ENCODE measurements around the gene COX14.
"Not testable (repeated sequence)": the region's sequence is repeated elsewhere in the genome, so short reads cannot be mapped to it uniquely, and the experiment has no call there.

COX14 gene

DNA sequence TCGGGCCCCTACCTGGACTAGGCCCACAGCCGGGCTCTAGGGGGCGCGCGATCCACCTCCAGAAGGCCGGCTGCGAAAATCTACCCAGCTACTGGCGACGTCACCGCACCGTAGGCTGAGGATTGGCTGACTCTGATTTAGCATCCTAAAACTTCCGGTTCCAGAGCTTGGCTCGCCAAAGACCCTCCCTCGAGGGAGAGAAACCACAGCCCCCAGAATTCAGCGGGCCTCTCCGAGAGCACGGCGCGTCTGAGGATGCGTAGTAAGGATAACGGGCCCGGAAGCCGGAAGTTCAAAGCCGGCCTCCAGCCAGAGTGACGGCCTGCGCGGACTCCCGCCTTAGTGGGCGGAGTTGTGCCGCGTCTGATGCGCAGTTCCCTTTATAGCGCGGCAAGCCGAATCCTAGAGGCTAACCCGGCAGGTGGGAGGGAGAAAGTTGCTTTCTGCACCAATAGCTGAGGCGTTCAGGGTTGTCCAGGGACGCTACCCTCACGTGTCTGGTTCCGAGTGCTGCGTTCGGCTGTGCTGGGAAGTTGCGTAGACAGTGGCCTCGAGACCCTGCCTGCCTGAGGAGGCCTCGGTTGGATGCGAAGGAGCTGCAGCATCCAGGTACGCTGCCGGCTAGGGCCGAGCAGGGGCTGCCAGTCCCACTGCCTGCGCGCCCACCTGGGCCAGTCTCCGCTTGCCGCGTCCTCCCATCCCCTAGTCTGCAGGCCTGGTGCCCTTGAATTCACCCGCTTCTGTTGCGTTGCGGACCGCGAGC, at the start of gene COX14:
COX14 (plus strand) TSS at position 544 of the 763 bp plus-strand sequence. CDS start 7,808 bp downstream, outside the sequence.
- peak; percentile 85 for DNase-seq

DNA sequence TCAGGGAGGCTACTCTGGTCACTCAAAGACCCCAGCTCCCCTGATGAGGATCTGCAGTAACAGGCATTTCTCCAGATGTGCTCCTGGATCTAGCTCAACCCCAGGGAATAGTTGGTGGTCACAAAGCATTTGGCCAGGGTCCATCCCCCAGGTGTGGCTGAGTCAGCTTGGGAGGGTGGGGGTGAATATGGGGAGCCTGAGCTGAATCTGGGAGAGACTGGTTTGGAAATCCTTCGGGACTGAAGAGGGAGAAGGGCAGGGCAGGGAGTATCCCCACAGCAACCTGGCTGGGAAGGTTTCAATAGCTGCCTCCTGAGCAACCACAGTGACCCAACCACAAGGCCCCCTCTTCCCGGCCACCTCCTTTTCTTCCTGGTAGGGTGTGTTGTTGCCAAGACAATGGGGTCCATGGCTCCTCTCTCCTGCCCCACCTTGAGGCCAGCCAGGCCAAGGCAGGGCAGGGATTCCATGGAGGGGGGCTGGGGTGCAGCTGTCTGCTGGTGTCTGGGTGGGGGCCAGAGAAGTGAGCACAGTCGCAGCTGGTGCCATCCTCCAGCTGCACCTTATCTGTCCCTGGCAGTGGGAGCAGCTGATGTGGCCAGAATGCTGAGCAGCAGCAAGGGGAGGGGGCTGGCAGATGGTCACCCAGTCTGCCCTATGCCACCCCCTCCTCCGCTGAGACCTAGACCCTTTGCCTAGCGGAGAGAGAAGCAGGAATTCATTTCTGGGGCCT, 49.1 kb upstream of the COX14 start:
- no peak for DNase-seq

DNA sequence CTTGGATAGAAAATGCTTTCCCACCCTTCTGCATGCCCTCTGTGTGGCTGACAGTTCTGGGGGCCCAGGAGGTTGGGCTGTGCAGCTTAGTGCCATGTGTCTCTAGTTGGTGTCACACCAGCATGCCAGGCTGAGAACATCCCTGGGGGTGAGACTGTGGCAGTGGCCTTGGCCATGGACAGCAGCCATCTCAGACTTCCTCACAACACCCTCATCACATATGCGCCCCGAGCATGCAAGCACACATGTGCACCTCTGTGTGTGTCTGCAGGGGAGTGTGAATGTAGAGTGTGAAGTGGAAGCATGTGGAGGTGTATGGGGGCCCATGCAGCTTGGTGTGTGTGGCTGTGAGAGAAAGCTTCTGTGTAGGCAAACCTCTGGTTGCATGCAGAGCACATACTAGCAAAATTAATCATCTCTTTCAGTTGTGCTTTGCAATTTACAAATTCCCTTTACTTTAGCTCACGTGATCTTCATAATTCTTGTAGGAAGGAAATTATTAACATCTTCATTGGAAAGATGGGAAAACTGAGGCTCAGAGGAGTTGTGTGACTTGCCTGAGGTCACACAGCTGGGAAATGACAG, 46.2 kb upstream of the COX14 start:
- DNase-seq: no peak

DNA sequence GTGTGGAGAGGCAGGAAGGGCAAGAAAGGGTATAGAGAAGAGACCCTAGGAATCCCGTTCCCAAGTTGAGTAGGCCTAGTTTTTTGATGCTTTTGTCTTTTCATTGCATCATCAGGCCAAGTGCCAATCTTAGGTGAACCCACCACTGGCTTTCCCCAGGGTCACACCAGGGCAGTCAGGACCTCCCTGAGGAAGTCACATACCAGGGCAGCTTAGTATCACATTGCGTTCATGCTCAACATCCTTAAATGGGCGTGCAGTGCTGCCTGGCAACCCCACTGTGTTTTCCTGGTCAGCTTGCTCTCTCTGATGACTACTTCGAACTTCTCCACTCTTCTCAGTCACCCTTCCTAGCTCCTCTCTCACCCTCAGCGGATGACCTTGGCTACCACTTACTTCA, 45.6 kb upstream of the COX14 start:
- no peak for DNase-seq

DNA sequence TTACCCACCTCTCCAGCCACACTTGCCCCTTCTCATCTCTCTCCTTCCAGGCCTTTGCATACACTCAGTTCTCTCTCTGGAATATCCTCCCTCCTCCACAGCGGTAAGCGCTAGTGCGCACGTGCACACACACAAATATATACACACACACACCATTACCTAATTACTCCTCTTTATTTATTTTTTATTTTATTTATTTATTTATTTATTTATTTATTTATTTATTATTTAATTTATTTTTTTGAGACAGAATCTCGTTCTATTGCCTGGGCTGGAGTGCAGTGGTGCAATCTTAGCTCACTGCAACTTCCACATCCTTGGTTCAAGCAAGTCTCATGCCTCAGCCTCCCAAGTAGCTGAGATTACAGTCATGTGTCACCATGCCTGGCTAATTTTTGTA, 43.0 kb upstream of the COX14 start:
- no peak for DNase-seq

DNA sequence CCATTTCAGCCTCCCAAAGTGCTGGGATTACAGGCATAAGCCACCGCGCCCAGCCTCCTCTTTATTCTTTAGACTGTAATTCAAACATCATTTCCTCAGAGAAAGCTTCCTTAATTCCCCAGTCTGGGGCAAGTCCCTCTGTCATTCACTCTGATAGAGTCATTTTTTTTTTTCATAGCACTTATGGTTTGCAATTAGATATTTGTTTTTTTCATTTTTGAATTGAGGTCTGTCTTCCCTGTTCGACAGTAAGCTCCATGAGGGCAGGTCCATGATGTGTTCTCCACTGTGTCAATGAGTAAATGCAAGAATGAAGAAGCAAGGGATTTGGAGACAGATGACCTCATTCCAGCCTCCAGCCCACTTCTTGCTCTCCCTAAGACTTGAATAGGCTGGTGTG, 42.5 kb upstream of the COX14 start:
- DNase-seq: no peak

DNA sequence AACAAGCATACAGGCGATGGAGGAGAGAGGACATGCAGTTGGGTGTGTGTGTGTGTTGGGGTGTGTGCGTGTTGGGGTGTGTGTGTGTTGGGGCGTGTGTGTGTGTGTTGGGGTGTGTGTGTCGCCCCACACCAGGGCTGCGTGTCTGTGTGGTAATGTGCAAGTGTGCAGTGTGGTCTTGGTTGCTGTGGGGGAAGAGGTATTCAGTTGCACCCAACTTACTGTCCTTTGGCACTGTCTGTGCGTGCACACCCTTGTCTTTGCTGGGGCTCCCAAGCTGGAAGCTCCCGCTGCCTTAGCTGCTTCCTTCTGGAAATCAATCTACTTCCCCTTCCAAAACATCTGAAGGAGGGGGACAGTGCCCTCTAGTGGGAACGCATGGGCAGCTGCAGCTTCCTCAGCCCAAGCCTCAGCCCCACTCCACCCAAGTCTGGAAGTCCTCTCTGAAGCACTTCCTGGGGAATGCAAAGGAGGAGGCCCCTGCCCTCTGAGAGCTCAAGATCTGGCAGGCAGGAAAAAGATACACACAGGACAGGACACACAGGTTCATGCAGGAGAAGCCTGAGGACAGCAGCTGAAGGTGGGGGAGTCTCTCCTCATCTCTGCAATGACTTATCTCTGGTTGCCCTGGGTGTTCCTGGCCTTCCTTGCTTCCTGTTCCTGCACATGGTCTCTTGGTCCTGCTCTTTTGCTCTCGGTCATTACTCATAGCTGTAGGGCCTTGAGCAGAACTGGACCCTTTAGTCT, 41.5 kb upstream of the COX14 start:
- no peak for DNase-seq

DNA sequence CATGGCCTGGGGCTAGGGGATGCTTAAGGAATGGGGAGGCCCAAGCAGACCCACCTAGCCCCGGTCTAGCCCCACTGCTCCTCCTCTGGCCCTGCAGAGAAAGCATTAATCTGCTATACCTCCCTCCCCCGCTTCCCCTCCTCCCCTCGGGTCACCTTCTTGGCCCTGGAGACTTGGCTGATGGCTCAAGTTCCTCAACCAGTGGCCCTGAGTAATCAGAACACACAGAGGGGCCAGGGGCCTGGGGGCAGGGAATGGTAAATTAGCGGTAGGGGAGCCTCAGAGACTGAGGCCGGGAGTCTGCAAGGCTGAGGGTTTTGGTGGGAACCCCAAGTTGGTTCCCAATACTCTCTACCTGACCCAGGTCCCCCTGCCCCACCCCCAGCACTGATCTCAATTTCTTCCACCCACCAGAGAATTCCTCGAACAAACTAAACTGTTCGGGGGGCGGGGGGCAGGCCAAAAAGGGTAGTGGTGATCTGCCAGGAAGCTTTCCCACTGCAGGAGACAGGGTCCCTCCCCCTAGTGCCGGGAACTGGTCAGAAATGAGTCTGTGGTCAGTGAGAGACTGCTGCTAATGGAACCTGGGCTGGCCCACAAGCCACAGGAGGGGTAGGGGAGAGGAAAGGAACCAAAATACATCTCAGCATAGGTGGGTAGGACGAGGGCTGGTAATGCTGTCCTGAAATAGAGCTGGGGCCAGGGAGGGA, 39.7 kb upstream of the COX14 start:
- DNase-seq: no peak

DNA sequence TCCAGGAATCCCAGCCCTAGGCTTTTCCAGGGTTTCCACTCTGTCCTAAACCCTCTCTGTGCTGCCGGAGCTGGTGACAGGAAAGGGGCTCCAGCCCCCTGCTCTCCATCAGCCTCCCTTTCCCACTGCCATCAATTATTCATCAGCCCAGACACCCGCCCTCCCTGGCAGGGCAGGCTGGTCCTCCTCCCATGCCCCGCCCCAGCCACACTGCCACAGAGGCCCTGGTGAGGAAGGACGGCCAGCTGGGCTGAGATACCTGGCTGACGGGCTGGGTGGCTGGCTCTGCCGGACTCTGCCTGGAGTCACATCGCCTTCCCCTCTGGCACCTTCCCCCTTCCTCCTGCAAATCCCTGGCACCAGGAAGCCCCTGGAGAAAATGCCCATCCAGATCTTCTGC, 38.8 kb upstream of the COX14 start:
- DNase-seq: no peak

DNA sequence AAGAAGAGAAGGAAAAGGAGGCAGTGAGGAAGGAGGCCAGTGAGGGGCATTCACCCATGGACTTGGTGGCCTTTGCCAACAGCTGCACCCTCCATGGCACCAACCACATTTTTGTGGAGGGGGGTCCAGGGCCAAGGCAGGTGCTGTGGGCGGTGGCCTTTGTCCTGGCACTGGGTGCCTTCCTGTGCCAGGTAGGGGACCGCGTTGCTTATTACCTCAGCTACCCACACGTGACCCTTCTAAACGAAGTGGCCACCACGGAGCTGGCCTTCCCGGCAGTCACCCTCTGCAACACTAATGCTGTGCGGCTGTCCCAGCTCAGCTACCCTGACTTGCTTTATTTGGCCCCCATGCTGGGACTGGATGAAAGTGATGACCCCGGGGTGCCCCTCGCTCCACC, 38.3 kb upstream of the COX14 start:
- no peak for DNase-seq

DNA sequence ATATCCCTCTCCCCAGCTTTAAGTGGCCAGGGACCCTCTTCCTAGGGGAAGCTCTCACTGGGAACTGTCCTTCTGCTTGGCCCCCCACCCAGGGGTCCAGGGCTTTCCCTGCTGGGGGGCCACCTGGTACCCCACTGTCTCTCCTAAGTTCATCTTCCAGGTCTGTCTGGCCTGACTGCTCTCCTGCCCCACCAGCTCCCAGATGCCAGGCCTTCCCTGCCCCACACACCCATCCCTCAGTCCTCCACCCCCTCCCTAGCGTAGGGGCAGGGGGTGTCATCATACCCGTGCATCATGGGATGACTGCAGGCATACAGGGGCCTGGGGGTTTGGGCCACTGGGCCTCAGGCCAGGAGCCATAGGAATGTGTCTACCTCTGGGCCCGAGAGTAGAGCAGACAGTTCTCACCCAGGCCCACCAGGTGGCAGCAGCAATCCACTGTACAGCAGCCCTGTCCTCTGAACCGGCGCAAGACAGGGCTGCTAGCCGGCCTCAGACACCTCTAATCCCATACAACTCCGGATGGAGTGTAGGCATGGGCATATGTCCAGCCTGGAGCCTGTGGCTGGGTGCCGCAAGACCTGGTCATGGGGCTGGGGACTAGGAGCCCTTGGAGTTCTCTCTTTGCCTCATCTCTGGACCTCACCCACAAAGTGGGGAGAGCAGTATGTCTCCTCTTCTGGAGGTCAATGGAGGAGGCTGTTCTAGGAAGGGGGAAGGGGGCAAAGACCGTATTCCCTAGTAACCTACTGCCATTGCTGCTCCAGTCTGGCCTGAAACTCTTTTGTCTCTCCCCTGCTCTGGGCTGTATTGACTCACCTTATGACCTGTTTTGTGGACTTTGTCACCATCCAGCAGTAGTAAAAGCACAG, 36.9 kb upstream of the COX14 start:
- peak; percentile 79 for DNase-seq

DNA sequence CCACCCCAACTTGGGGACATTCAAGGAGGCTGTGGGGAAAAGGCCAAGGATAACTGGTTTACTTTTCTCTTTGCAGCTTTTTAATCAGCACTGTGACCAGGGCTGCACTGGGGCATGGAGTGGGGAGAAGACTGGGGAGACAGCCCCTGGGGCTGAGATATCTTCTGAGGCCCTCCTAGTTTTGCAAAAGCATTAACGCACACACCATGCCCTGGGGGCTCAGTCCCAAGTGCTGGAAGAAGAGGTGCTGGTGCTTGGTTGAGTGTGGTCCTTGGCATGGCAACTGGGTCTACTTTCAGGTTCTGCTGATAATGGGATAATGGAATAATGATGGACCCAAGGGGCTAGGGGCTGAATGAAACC, 36.2 kb upstream of the COX14 start:
- DNase-seq: no peak

DNA sequence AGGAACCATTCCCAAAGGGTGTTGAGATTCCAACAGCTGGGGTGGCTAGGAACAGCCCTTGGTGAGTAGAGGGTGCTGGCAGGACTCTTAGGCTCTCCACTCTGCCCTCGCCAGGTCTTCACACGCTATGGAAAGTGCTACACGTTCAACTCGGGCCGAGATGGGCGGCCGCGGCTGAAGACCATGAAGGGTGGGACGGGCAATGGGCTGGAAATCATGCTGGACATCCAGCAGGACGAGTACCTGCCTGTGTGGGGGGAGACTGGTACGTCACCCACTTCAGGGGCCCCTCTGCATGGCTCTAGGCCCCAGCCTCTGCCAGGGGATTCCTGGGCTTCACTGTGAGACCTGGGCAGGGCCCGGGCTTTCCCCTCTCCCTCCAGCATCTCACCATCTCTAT, 34.9 kb upstream of the COX14 start:
- DNase-seq: no peak

DNA sequence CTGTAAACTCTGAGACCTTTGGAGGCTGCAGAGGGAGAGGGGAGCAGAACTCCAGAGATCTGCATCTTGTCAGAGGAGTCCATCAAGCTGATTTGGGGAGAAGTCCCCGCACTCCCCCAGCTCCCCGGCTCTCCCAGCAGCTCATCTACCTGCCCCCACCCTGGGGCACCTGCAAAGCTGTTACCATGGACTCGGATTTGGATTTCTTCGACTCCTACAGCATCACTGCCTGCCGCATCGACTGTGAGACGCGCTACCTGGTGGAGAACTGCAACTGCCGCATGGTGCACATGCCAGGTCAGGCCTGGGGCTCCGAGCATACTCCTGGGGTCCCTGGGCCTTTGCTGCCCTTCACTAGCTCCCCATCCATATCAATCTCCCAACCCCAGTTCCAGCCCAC, 33.8 kb upstream of the COX14 start:
- DNase-seq: no peak

DNA sequence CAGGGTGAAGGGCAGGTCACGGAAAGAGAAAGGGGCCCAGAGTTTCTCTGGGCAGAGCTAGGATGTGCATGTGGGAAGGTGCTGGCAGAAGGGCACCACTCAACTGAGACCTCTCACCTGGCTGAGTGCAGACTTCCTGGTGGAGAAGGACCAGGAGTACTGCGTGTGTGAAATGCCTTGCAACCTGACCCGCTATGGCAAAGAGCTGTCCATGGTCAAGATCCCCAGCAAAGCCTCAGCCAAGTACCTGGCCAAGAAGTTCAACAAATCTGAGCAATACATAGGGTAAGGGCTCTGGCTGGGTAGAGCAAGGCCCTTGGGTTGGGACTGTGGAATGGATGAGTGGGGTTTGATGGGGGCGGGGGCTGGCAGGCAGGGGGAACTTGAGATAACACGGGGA, 32.3 kb upstream of the COX14 start:
- no peak for DNase-seq

DNA sequence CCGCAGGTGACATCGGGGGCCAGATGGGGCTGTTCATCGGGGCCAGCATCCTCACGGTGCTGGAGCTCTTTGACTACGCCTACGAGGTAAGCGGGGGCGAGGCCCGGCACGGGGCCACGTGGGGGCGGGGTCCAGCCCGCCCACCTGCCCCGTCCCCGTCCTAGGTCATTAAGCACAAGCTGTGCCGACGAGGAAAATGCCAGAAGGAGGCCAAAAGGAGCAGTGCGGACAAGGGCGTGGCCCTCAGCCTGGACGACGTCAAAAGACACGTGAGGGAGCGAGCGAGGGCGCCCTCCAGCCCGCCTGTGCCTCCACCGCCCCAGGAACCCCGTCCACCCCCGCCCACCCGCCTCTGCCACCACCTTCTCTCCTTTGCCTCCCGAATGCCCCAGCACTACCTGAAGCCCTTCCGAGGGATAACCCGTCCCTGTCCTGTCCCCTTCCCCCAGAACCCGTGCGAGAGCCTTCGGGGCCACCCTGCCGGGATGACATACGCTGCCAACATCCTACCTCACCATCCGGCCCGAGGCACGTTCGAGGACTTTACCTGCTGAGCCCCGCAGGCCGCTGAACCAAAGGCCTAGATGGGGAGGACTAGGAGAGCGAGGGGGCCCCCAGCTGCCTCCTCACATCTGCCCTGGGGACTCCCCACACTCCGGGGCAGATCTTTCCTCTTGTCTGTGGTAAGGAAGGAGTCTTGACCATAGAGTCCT, 30.8 kb upstream of the COX14 start:
- no peak for DNase-seq

DNA sequence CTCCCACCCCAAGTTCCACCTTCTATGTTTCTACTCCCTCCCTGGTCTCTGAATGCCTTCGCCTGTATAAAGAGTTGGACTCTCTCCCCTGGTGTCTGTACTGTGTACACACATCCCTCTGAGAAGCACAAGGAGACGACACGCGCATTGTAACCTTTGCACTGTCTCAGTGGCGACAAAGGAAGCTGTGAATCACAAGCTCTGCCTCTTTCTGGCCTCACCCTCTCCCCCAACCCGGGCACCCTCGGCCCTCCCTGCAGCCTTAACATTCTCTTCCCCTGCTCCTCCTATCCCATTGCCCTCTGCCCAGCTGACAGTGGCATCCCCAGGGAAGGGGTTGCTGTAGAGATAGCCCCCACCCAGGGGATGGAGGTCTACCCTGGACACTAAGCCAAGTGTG, 29.4 kb upstream of the COX14 start:
- DNase-seq: no peak

DNA sequence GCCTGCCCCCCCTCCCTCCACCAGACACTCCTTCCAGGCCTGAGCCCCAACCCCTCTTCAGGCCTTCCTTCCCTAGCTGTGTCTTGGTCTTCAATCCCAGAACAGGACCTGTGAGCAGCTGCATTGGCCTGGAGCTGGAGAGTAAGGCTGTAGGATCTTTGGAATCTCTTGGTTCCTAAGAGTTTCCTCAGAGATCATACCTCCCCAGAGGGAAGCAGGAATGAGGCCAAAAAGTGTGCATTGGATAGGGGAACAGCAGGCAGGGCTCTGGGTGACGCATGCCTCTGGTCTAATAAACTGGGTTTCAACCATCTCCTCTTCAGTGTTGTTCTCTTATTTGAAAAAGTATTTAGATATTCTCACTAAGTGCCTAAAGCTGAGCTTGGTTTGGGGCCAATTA, 28.7 kb upstream of the COX14 start:
- DNase-seq: no peak

DNA sequence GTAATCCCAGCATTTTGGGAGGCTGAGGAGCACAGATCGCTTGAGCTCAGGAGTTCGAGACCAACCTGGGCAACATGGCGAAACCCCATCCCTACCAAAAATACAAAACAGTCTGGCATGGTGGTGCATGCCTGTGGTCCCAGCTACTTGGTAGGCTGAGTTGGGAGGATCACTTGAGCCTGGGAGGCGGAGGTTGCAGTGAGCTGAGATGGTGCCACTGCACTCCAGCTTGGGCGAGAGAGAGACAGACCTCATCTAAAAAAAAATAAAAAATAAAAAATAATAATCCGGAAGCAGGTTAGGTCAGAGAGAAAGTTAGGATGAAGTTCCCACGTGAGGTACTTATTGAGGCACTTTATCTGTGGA, 27.6 kb upstream of the COX14 start:
- DNase-seq: not testable (repeated sequence)

DNA sequence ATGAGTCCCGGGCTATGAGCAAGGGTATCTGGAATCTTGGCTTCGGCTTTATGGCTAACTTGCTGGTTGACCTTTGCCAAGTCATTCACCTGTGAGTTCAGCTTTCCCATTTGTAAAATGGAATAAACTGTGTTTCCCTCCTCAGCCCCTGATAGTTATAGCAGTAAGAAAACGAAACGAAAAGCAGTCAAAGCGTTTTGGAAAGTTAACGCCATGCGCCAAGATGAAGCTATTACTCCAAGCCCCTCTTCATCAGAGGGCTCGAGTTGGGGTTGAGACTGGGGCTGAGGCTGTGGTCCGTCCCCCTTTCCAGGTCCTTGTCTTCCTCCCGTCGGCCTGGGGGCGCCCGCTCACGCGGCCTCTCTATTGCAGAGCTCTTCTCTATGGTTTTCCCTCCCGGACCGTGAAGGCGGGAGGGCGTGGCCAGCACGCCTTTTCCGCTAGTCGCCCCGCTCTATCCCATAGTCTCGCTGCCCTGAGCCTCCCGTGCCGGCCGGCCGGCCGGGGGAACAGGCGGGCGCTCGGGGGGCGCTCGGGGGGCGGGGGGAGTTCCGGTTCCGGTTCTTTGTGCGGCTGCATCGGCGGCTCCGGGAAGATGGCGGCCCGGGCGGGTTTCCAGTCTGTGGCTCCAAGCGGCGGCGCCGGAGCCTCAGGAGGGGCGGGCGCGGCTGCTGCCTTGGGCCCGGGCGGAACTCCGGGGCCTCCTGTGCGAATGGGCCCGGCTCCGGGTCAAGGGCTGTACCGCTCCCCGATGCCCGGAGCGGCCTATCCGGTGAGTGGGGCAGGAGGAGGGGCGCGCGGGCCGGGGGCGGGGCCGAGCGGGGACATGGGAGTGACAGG, 27.0 kb upstream of the COX14 start, which contains the start of gene SMARCD1:
SMARCD1 (plus strand) TSS at position 568 of the 840 bp plus-strand sequence; CDS start at position 596, 28 bp downstream.
- peak; percentile 96 for DNase-seq

Data from 8988T (cell line).